Keratinocyte (primary cell): ENCODE measurements around the gene MTM1.

Source experiments
- CTCF ChIP-seq, 3 experiments: IDR thresholded peaks in 1 of 3; conservative IDR thresholded peaks in 1 of 3; optimal IDR thresholded peaks in 1 of 3; 2 replicates in 2 of 3; 3 replicates in 1 of 3; pipeline versions ENCODE3 to v1.5.1; 2011; ENCODE audit warnings: low read length in 3 of 3, mild to moderate bottlenecking in 3 of 3, moderate library complexity in 2 of 3, control low read depth in 1 of 3, inconsistent platforms in 1 of 3; ENCODE audit not compliant: insufficient read depth in 2 of 3; ENCODE audit errors: extremely low read depth in 1 of 3
- EZH2 ChIP-seq: IDR thresholded peaks from one replicate; pipeline ENCODE4 v1.6.1; 2012; ENCODE audit warnings: inconsistent platforms, mild to moderate bottlenecking, low read length, moderate library complexity

- no peak for TF ChIP-seq CTCF (optimal IDR thresholded peaks at IDR 0.05 in 1 of 3, IDR thresholded peaks at IDR 0.05 in 1 of 3, conservative IDR thresholded peaks at IDR 0.05 in 1 of 3; ENCODE audit: extremely low read depth in 1 of 3, insufficient read depth in 2 of 3, low read length in 3 of 3)
- TF ChIP-seq EZH2: no peak
Measured at GRCh38 chrX:150568320-150569154, at the start of gene MTM1.
